Vagina (tissue), 2 donors: Measurements from ENCODE around the gene DGKG. TPM values are rescaled to one million over a fixed set of nuclear protein-coding genes. Genes with fewer than 3 reads are reported as not detected.

Experiments used
- DNase-seq, 2 donors: peaks; one replicate each; pipeline ENCODE4 v3.0.0-alpha.2; 2017; ENCODE audit errors: extremely low spot score in 2 of 2
- H3K27ac ChIP-seq: fragments of 200-600 bp; sonication (generic); one replicate; pipeline ENCODE4 v1.5.1; 2019
- H3K27me3 ChIP-seq: fragments of 200-600 bp; sonication (generic); one replicate; pipeline ENCODE4 v1.5.1; 2019
- H3K36me3 ChIP-seq, 2 donors: fragments of 200-600 bp; sonication (generic); one replicate each; pipeline ENCODE4 v1.5.1; 2017 to 2019
- H3K4me1 ChIP-seq: fragments of 200-600 bp; sonication (generic); one replicate; pipeline ENCODE4 v1.5.1; 2019
- H3K4me3 ChIP-seq, 2 donors: fragments of 200-600 bp; sonication (generic); 1 replicate in 1 of 2; 2 replicates in 1 of 2; pipeline ENCODE4 v1.5.1; 2016 to 2019
- H3K9me3 ChIP-seq: fragments of 200-600 bp; sonication (generic); one replicate; pipeline ENCODE4 v1.5.1; 2019
- POLR2A ChIP-seq, 2 donors: fragments of 450-650 bp; IDR thresholded peaks; one replicate each; pipeline ENCODE4 v1.6.1; 2017; ENCODE audit warnings: antibody characterized with exemption in 2 of 2, mild to moderate bottlenecking in 2 of 2, moderate library complexity in 2 of 2
- POLR2AphosphoS5 ChIP-seq, 2 donors: sonication (generic); formaldehyde crosslinking; IDR thresholded peaks; one replicate each; pipeline ENCODE4 v1.9.0; 2017; ENCODE audit warnings: antibody characterized with exemption in 2 of 2, mild to moderate bottlenecking in 2 of 2, low read depth in 1 of 2; ENCODE audit not compliant: insufficient read depth in 1 of 2
- intact Hi-C: fragments of 100-400 bp; cut with DNase I; formaldehyde crosslinking; loops from one replicate; pipeline ENCODE4 v1.15.1; 2023
- total RNA-seq: library from RNA; depleted of rRNA; stranded (reverse); fragments of >200 nt; gene quantifications from one replicate; pipeline ENCODE4 v1.2.3, GENCODE V29; 2016
- TF ChIP-seq, protein P1 (sequence below), 3 experiments: fragments of 450-650 bp in 2 of 3; fragments of 200-600 bp in 1 of 3; sonication (generic) in 1 of 3; IDR thresholded peaks; one replicate each; pipeline ENCODE4 v1.5.1; 2017 to 2019; ENCODE audit warnings: antibody characterized with exemption in 3 of 3, mild to moderate bottlenecking in 2 of 3, moderate library complexity in 2 of 3

DGKG gene
- total RNA-seq, 1 donor from 2014 or later, result 2.5 TPM

DNA sequence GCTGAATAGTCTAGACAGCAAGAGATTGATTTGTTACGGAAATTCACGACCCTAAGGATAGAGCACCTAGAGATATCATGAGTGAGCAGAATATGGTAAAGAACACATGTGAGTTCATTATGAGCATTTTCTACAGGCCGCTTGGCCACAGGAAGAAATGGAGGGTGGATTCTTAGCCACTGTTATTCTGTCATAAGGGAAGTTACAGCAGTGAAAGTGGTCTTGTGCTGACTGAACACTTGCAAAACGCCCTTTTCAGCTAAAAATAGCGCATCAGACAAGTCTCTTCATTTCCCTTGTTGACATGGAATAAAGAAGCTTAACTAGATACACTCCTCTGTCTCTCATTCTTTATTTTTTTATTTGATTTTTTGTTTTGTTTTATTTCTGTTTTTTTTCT lies 19.8 kb downstream of the DGKG start:
- H3K9me3 ChIP-seq, result no peaks in the 10 kb centered on the region
- DNase-seq, result no peak
- no peaks in the 10 kb centered on the region for H3K36me3 ChIP-seq
- H3K4me3 ChIP-seq, result no peak overlapping the region
- no peaks in the 10 kb centered on the region for H3K27me3 ChIP-seq
- no peak for TF ChIP-seq POLR2A (IDR thresholded peaks at IDR 0.05)
- no peak for TF ChIP-seq POLR2AphosphoS5 (IDR thresholded peaks at IDR 0.05; ENCODE audit: insufficient read depth in 1 of 2, low read depth in 1 of 2)
- TF ChIP-seq, protein P1, sequence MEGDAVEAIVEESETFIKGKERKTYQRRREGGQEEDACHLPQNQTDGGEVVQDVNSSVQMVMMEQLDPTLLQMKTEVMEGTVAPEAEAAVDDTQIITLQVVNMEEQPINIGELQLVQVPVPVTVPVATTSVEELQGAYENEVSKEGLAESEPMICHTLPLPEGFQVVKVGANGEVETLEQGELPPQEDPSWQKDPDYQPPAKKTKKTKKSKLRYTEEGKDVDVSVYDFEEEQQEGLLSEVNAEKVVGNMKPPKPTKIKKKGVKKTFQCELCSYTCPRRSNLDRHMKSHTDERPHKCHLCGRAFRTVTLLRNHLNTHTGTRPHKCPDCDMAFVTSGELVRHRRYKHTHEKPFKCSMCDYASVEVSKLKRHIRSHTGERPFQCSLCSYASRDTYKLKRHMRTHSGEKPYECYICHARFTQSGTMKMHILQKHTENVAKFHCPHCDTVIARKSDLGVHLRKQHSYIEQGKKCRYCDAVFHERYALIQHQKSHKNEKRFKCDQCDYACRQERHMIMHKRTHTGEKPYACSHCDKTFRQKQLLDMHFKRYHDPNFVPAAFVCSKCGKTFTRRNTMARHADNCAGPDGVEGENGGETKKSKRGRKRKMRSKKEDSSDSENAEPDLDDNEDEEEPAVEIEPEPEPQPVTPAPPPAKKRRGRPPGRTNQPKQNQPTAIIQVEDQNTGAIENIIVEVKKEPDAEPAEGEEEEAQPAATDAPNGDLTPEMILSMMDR (IDR thresholded peaks at IDR 0.05), result no peak
- no peak overlapping the region for H3K27ac ChIP-seq
- intact Hi-C loops, result no loop called here
- no peaks in the 10 kb centered on the region for H3K4me1 ChIP-seq

- no peaks in the 10 kb centered on the region for H3K27me3 ChIP-seq
- H3K4me3 ChIP-seq, result no peak overlapping the region
- intact Hi-C loops, result no loop called here
- no peak overlapping the region for H3K27ac ChIP-seq
- H3K9me3 ChIP-seq, result no peaks in the 10 kb centered on the region
- no peaks in the 10 kb centered on the region for H3K4me1 ChIP-seq
- DNase-seq, result no peak
- TF ChIP-seq, protein P1 (IDR thresholded peaks at IDR 0.05), result no peak
- TF ChIP-seq POLR2A (IDR thresholded peaks at IDR 0.05), result no peak
- no peak for TF ChIP-seq POLR2AphosphoS5 (IDR thresholded peaks at IDR 0.05; ENCODE audit: insufficient read depth in 1 of 2, low read depth in 1 of 2)
- H3K36me3 ChIP-seq, result no peaks in the 10 kb centered on the region
Observed at GRCh38 chr3:186340204-186340603, 21.8 kb downstream of the DGKG start.

DNA sequence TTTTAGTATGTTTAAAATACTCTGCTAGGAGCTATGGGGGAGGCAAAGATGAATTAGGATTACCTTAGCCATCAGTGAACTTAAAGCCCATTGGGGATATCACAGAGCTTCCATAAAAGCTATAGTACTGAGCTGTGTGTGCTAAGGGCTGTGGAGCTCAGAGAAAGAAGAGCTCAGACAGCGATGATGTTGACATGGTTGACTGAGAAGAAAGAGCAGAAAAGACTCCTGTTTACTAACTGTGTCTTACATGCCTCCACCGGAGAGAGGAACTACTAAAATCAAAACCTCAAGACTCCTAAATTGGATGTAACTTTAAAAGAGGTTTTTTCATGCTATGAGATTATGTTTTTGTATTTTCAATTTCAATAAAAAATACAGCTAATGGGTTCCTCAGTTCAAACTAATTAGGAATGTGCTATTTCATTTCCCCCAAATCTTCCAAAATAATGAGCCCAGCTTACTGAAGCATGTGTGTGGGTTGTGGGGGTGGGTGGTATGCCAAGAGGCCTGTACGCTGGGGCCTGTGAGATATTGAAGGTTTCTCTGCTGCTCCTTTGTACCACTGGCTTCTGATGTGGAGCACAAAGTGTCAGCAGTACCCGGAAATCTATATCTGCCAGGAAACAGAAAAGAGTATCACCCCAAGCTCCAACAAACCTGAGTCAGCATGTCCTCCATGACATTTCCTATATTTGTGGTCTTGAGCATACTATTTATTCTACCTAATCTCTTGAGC lies 22.7 kb downstream of the DGKG start:
- intact Hi-C loops, result no loop called here
- Histone ChIP-seq H3K36me3 (no peaks in the 10 kb centered on the region), H3K27ac (no peak overlapping the region), H3K27me3 (no peaks in the 10 kb centered on the region), H3K4me3 (no peak overlapping the region), H3K9me3 (no peaks in the 10 kb centered on the region), H3K4me1 (no peaks in the 10 kb centered on the region)
- DNase-seq, result no peak
- TF ChIP-seq POLR2A (IDR thresholded peaks at IDR 0.05) (no peak), POLR2AphosphoS5 (IDR thresholded peaks at IDR 0.05; ENCODE audit: insufficient read depth in 1 of 2, low read depth in 1 of 2) (no peak)
- TF ChIP-seq, protein P1 (IDR thresholded peaks at IDR 0.05), result no peak

DNA sequence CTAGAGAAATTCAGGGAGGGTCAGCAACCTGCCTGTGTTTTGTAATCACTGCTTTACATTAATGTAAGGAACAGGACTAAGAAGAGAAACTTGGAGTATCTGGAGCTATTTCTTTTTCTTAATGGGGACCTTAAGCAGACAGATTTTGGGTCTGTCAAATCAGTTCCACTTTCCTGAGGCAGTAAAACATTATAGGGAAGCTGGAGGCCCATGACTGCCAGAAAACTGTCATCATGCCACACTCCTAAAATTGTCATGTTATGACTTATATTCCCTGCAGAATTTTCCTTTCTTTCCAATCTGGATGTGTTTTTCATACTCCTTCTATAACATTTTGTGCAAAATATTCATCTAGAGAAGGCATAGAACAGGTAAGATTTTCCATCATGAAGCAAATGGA lies 28.8 kb downstream of the DGKG start:
- H3K27ac ChIP-seq, result no peak overlapping the region
- DNase-seq, result no peak
- H3K4me1 ChIP-seq, result no peaks in the 10 kb centered on the region
- no peak overlapping the region for H3K4me3 ChIP-seq
- H3K36me3 ChIP-seq, result no peaks in the 10 kb centered on the region
- H3K27me3 ChIP-seq, result no peaks in the 10 kb centered on the region
- TF ChIP-seq, protein P1 (IDR thresholded peaks at IDR 0.05), result no peak
- TF ChIP-seq POLR2AphosphoS5 (IDR thresholded peaks at IDR 0.05; ENCODE audit: insufficient read depth in 1 of 2, low read depth in 1 of 2) (no peak), POLR2A (IDR thresholded peaks at IDR 0.05) (no peak)
- no peaks in the 10 kb centered on the region for H3K9me3 ChIP-seq
- intact Hi-C loops, result no loop called here

DNA sequence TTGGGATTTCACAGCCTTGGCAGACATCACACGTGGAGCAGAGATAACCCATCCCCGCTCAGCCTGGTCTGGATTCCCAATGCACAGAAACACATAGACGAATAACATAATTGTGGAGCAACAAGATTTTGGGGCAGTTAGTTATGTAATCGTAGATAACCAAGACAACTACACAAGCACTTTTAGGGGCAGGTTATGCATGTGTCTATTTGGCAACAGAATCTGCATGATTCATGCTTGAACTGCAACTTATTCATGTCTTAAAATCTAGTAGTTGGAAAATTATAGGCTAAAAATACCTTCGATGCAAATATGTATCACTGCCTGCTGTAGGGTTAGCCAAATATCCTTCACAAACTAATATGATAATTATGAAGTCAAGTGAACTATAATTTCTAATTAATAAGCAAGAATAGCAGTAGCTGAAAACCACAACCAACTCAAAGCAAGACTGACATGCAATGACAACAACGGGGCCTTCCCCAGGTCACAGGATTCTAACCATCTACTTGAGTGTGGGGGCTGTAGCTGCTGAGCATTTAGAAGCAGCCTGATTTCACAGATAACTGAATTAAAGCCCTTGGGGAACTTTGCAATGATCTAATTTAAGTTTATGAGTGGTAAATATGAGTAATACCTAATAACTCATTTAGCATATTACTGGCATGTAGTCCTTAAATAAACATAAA lies 31.1 kb downstream of the DGKG start:
- Histone ChIP-seq H3K27ac (no peak overlapping the region), H3K4me3 (no peak overlapping the region), H3K9me3 (no peaks in the 10 kb centered on the region), H3K36me3 (no peaks in the 10 kb centered on the region), H3K27me3 (no peaks in the 10 kb centered on the region), H3K4me1 (no peaks in the 10 kb centered on the region)
- no peak for DNase-seq
- TF ChIP-seq POLR2AphosphoS5 (IDR thresholded peaks at IDR 0.05; ENCODE audit: insufficient read depth in 1 of 2, low read depth in 1 of 2) (no peak), POLR2A (IDR thresholded peaks at IDR 0.05) (no peak)
- TF ChIP-seq, protein P1 (IDR thresholded peaks at IDR 0.05), result no peak
- intact Hi-C loops, result no loop called here
